GM23338 (cell line): ENCODE data around the gene SUCLG2. TPM values are rescaled to one million over a fixed set of nuclear protein-coding genes. Genes with fewer than 3 reads are reported as not detected.

Experiments used
- ATAC-seq: fragments of 200-7000 bp; cut with Tn5 transposase; 3 replicates; pipeline ENCODE4 v1.9.1; 2020
- DNase-seq: peaks from one replicate; pipeline ENCODE4 v3.0.0-alpha.2; 2015; ENCODE audit warnings: low spot score
- H2AFZ ChIP-seq: fragments of 200-600 bp; sonication (generic); 2 replicates; pipeline ENCODE4 v1.8.0; 2016; ENCODE audit warnings: antibody characterized with exemption, mild to moderate bottlenecking, moderate library complexity
- H3F3A ChIP-seq: fragments of 200-600 bp; sonication (generic); replicated peaks from 2 replicates; pipeline ENCODE4 v1.8.0; 2017; ENCODE audit warnings: antibody characterized with exemption, mixed run types, low read depth
- H3K27ac ChIP-seq: fragments of 200-600 bp; sonication (generic); 2 replicates; pipeline ENCODE4 v1.6.1; 2016; ENCODE audit warnings: low read depth
- H3K27me3 ChIP-seq: fragments of 200-600 bp; sonication (generic); 2 replicates; pipeline ENCODE4 v1.8.0; 2016; ENCODE audit warnings: mild to moderate bottlenecking, mixed run types, moderate library complexity; ENCODE audit not compliant: insufficient read depth
- H3K36me3 ChIP-seq: fragments of 200-600 bp; sonication (generic); 2 replicates; pipeline ENCODE4 v1.8.0; 2016; ENCODE audit warnings: mild to moderate bottlenecking; ENCODE audit not compliant: insufficient read depth
- H3K4me1 ChIP-seq: fragments of 200-600 bp; sonication (generic); 2 replicates; pipeline ENCODE4 v1.8.0; 2016; ENCODE audit warnings: mild to moderate bottlenecking, moderate library complexity; ENCODE audit not compliant: insufficient read depth
- H3K4me2 ChIP-seq: fragments of 200-600 bp; sonication (generic); 2 replicates; pipeline ENCODE4 v1.7.1; 2017; ENCODE audit warnings: mixed run types
- H3K4me3 ChIP-seq: fragments of 200-600 bp; sonication (generic); 2 replicates; pipeline ENCODE4 v1.6.1; 2016; ENCODE audit warnings: mixed run types
- H3K79me2 ChIP-seq: fragments of 200-600 bp; sonication (generic); replicated peaks from 2 replicates; pipeline ENCODE4 v1.8.0; 2017; ENCODE audit warnings: mild to moderate bottlenecking; ENCODE audit not compliant: insufficient read depth
- H3K9me2 ChIP-seq: fragments of 200-600 bp; sonication (generic); 2 replicates; pipeline ENCODE4 v1.8.0; 2017; ENCODE audit not compliant: insufficient read depth
- H4K20me1 ChIP-seq: fragments of 200-600 bp; sonication (generic); replicated peaks from 2 replicates; pipeline ENCODE4 v1.8.0; 2017; ENCODE audit warnings: mild to moderate bottlenecking; ENCODE audit not compliant: insufficient read depth
- H3K27ac Mint-ChIP-seq: 2 replicates; pipeline ENCODE4 v1.8.0; 2020; ENCODE audit warnings: inconsistent platforms, mild to moderate bottlenecking, moderate library complexity, mixed read lengths
- H3K27me3 Mint-ChIP-seq: 3 replicates; pipeline ENCODE4 v1.8.0; 2022; ENCODE audit warnings: low read depth, mild to moderate bottlenecking, moderate library complexity, mixed read lengths, inconsistent platforms; ENCODE audit not compliant: insufficient read depth, poor library complexity
- H3K36me3 Mint-ChIP-seq: 3 replicates; pipeline ENCODE4 v1.8.0; 2021; ENCODE audit warnings: low read depth, mild to moderate bottlenecking, inconsistent platforms, moderate library complexity, mixed read lengths
- H3K4me1 Mint-ChIP-seq: 3 replicates; pipeline ENCODE4 v1.8.0; 2020; ENCODE audit warnings: mild to moderate bottlenecking, inconsistent platforms, mixed read lengths
- H3K4me3 Mint-ChIP-seq: 3 replicates; pipeline ENCODE4 v1.8.0; 2021; ENCODE audit warnings: moderate library complexity, mild to moderate bottlenecking, inconsistent platforms, mixed read lengths
- H3K9me3 Mint-ChIP-seq: 3 replicates; pipeline ENCODE4 v1.8.0; 2020; ENCODE audit warnings: moderate library complexity, mild to moderate bottlenecking, inconsistent platforms, mixed read lengths
- ETS1 ChIP-seq: IDR thresholded peaks from 2 replicates; pipeline ENCODE4 v1.6.1; 2016; ENCODE audit warnings: antibody characterized with exemption
- EZH2phosphoT487 ChIP-seq: fragments of 200-600 bp; sonication (generic); IDR thresholded peaks from one replicate; pipeline ENCODE4 v1.8.1; 2018; ENCODE audit warnings: antibody characterized with exemption; ENCODE audit not compliant: unreplicated experiment
- JUNB ChIP-seq: IDR thresholded peaks from one replicate; pipeline ENCODE4 v1.6.1; 2016; ENCODE audit warnings: antibody characterized with exemption; ENCODE audit not compliant: unreplicated experiment
- ZNF114 ChIP-seq: fragments of 250-450 bp; sonication (Bioruptor Pico); IDR thresholded peaks from 2 replicates; pipeline ENCODE4 v1.5.0; 2020; ENCODE audit warnings: mild to moderate bottlenecking, moderate library complexity
- ZNF331 ChIP-seq: fragments of 250-450 bp; sonication (Bioruptor Pico); IDR thresholded peaks from 2 replicates; pipeline ENCODE4 v1.5.0; 2020; ENCODE audit warnings: low read depth, mild to moderate bottlenecking, moderate library complexity
- polyA plus RNA-seq: library from polyadenylated mRNA; unstranded; fragments of >200 nt; fragmentation: Nextera tagmentation; extraction: Ambion mirVana; gene quantifications from 2 replicates; pipeline ENCODE4 v1.2.1, GENCODE V29; 2016
- total RNA-seq: library from RNA; depleted of rRNA; stranded (reverse); fragments of >200 nt; shearing (Covaris generic); gene quantifications from 2 replicates; pipeline ENCODE4 v1.2.3, GENCODE V29; 2014
- TF ChIP-seq, protein P1 (sequence below): fragments of 250-450 bp; sonication (Bioruptor Pico); IDR thresholded peaks from 2 replicates; pipeline ENCODE4 v1.5.0; 2020; ENCODE audit warnings: mild to moderate bottlenecking, moderate library complexity
- TF ChIP-seq, protein P2 (sequence below): IDR thresholded peaks from one replicate; pipeline ENCODE4 v1.6.1; 2018; ENCODE audit warnings: antibody characterized with exemption; ENCODE audit not compliant: unreplicated experiment

SUCLG2 gene
- total and polyA plus RNA-seq, 2 experiments from 2014 or later = 29.3 to 39.0 TPM

- ATAC-seq (no peak), DNase-seq (no peak)
- H3K27me3 ChIP-seq = no peaks in the 10 kb centered on the region
- no peaks in the 10 kb centered on the region for H3K4me1 ChIP-seq
- Mint-ChIP-seq H3K9me3 (peaks cover 3% of the 10 kb centered on the region; the same call in 1 of the 3 replicates), H3K4me1 (no peaks in the 10 kb centered on the region), H3K27ac (no peak overlapping the region), H3K36me3 (peaks cover 3% of the 10 kb centered on the region; the same call in 1 of the 3 replicates), H3K27me3 (no peaks in the 10 kb centered on the region), H3K4me3 (no peak overlapping the region)
- no peaks in the 10 kb centered on the region for H3K9me2 ChIP-seq
- no peak overlapping the region for H2AFZ ChIP-seq
- H3K27ac ChIP-seq = no peak overlapping the region
- H3K36me3 ChIP-seq = no peaks in the 10 kb centered on the region
- no peaks in the 10 kb centered on the region for H3K79me2 ChIP-seq
- H3K4me2 ChIP-seq = no peak overlapping the region
- H3F3A ChIP-seq = no peaks in the 10 kb centered on the region
- H4K20me1 ChIP-seq = no peaks in the 10 kb centered on the region
- no peak overlapping the region for H3K4me3 ChIP-seq
- TF ChIP-seq, protein P1, sequence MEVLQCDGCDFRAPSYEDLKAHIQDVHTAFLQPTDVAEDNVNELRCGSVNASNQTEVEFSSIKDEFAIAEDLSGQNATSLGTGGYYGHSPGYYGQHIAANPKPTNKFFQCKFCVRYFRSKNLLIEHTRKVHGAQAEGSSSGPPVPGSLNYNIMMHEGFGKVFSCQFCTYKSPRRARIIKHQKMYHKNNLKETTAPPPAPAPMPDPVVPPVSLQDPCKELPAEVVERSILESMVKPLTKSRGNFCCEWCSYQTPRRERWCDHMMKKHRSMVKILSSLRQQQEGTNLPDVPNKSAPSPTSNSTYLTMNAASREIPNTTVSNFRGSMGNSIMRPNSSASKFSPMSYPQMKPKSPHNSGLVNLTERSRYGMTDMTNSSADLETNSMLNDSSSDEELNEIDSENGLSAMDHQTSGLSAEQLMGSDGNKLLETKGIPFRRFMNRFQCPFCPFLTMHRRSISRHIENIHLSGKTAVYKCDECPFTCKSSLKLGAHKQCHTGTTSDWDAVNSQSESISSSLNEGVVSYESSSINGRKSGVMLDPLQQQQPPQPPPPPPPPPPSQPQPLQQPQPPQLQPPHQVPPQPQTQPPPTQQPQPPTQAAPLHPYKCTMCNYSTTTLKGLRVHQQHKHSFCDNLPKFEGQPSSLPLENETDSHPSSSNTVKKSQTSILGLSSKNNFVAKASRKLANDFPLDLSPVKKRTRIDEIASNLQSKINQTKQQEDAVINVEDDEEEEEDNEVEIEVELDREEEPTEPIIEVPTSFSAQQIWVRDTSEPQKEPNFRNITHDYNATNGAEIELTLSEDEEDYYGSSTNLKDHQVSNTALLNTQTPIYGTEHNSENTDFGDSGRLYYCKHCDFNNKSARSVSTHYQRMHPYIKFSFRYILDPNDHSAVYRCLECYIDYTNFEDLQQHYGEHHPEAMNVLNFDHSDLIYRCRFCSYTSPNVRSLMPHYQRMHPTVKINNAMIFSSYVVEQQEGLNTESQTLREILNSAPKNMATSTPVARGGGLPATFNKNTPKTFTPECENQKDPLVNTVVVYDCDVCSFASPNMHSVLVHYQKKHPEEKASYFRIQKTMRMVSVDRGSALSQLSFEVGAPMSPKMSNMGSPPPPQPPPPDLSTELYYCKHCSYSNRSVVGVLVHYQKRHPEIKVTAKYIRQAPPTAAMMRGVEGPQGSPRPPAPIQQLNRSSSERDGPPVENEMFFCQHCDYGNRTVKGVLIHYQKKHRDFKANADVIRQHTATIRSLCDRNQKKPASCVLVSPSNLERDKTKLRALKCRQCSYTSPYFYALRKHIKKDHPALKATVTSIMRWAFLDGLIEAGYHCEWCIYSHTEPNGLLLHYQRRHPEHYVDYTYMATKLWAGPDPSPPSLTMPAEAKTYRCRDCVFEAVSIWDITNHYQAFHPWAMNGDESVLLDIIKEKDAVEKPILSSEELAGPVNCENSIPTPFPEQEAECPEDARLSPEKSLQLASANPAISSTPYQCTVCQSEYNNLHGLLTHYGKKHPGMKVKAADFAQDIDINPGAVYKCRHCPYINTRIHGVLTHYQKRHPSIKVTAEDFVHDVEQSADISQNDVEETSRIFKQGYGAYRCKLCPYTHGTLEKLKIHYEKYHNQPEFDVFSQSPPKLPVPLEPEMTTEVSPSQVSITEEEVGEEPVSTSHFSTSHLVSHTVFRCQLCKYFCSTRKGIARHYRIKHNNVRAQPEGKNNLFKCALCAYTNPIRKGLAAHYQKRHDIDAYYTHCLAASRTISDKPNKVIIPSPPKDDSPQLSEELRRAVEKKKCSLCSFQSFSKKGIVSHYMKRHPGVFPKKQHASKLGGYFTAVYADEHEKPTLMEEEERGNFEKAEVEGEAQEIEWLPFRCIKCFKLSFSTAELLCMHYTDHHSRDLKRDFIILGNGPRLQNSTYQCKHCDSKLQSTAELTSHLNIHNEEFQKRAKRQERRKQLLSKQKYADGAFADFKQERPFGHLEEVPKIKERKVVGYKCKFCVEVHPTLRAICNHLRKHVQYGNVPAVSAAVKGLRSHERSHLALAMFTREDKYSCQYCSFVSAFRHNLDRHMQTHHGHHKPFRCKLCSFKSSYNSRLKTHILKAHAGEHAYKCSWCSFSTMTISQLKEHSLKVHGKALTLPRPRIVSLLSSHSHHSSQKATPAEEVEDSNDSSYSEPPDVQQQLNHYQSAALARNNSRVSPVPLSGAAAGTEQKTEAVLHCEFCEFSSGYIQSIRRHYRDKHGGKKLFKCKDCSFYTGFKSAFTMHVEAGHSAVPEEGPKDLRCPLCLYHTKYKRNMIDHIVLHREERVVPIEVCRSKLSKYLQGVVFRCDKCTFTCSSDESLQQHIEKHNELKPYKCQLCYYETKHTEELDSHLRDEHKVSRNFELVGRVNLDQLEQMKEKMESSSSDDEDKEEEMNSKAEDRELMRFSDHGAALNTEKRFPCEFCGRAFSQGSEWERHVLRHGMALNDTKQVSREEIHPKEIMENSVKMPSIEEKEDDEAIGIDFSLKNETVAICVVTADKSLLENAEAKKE (CRISPR knock-in tag) = no peak
- TF ChIP-seq JUNB (no peak), EZH2phosphoT487 (no peak), ZNF331 (no peak), ETS1 (no peak), ZNF114 (CRISPR knock-in tag) (no peak)
- TF ChIP-seq, protein P2, sequence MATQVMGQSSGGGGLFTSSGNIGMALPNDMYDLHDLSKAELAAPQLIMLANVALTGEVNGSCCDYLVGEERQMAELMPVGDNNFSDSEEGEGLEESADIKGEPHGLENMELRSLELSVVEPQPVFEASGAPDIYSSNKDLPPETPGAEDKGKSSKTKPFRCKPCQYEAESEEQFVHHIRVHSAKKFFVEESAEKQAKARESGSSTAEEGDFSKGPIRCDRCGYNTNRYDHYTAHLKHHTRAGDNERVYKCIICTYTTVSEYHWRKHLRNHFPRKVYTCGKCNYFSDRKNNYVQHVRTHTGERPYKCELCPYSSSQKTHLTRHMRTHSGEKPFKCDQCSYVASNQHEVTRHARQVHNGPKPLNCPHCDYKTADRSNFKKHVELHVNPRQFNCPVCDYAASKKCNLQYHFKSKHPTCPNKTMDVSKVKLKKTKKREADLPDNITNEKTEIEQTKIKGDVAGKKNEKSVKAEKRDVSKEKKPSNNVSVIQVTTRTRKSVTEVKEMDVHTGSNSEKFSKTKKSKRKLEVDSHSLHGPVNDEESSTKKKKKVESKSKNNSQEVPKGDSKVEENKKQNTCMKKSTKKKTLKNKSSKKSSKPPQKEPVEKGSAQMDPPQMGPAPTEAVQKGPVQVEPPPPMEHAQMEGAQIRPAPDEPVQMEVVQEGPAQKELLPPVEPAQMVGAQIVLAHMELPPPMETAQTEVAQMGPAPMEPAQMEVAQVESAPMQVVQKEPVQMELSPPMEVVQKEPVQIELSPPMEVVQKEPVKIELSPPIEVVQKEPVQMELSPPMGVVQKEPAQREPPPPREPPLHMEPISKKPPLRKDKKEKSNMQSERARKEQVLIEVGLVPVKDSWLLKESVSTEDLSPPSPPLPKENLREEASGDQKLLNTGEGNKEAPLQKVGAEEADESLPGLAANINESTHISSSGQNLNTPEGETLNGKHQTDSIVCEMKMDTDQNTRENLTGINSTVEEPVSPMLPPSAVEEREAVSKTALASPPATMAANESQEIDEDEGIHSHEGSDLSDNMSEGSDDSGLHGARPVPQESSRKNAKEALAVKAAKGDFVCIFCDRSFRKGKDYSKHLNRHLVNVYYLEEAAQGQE = no peak
Observed at GRCh38 chr3:67414740-67415139, 239.7 kb downstream of the SUCLG2 start.
